PC-9 (cell line): ENCODE results near the gene GGTLC1. TPM values are rescaled to one million over a fixed set of nuclear protein-coding genes. Genes with fewer than 3 reads are reported as not detected.
A peak's percentile ranks its signal among the peaks of the same experiment; 100 is the strongest.
"Not testable (repeated sequence)": the region's sequence is repeated elsewhere in the genome, so short reads cannot be mapped to it uniquely, and the experiment has no call there.

Experiments used
- BruUV-seq: library from RNA; stranded (reverse); fragments of 400-500 nt; replicated peaks from 2 replicates; lab custom pipeline; 2021; lab: Mats Ljungman, UMichigan
- CTCF ChIA-PET: fragments of 300-600 bp; sonication (Branson Sonifier 250); formaldehyde crosslinking; loops from one replicate; lab custom pipeline; 2022; ENCODE audit warnings: antibody characterized with exemption; lab: Charles Lee
- POLR2A ChIA-PET: fragments of 300-600 bp; sonication (Branson Sonifier 250); formaldehyde crosslinking; loops from one replicate; lab custom pipeline; 2022; ENCODE audit warnings: antibody characterized with exemption; ENCODE audit not compliant: unreplicated experiment; lab: Charles Lee
- DNase-seq, 2 experiments: peaks; one replicate each; pipeline versions ENCODE4 v3.0.0 to v3.0.0-alpha.2; 2015 to 2022; ENCODE audit warnings: mixed read lengths in 1 of 2
- H2AFZ ChIP-seq: fragments of 200-600 bp; sonication (generic); 2 replicates; pipeline ENCODE4 v1.8.1; 2017; ENCODE audit warnings: antibody characterized with exemption
- H3F3A ChIP-seq: fragments of 200-600 bp; sonication (generic); 2 replicates; pipeline ENCODE4 v1.8.1; 2017; ENCODE audit warnings: antibody characterized with exemption, mild to moderate bottlenecking, low read depth; ENCODE audit not compliant: insufficient read depth
- H3K27ac ChIP-seq: fragments of 200-600 bp; sonication (generic); 2 replicates; pipeline ENCODE4 v1.6.1; 2016; ENCODE audit warnings: mixed run types
- H3K27me3 ChIP-seq: fragments of 200-600 bp; sonication (generic); 2 replicates; pipeline ENCODE4 v1.6.1; 2016; ENCODE audit warnings: low read depth, mixed run types; ENCODE audit not compliant: insufficient read depth
- H3K36me3 ChIP-seq: fragments of 200-600 bp; sonication (generic); 2 replicates; pipeline ENCODE4 v1.6.1; 2016; ENCODE audit warnings: low read depth, mixed run types
- H3K4me1 ChIP-seq: fragments of 200-600 bp; sonication (generic); replicated peaks from 2 replicates; pipeline ENCODE4 v1.6.1; 2016; ENCODE audit warnings: mixed run types; ENCODE audit not compliant: insufficient read depth
- H3K4me2 ChIP-seq: fragments of 200-600 bp; sonication (generic); 2 replicates; pipeline ENCODE4 v1.6.1; 2017; ENCODE audit warnings: mixed run types
- H3K4me3 ChIP-seq: fragments of 200-600 bp; sonication (generic); 2 replicates; pipeline ENCODE4 v1.6.1; 2016; ENCODE audit warnings: mixed run types
- H3K79me2 ChIP-seq: fragments of 200-600 bp; sonication (generic); 2 replicates; pipeline ENCODE4 v1.6.1; 2017; ENCODE audit warnings: low read depth, mixed run types
- H3K9me2 ChIP-seq: fragments of 200-600 bp; sonication (generic); 2 replicates; pipeline ENCODE4 v1.8.1; 2017; ENCODE audit warnings: mild to moderate bottlenecking; ENCODE audit not compliant: insufficient read depth
- H3K9me3 ChIP-seq: fragments of 200-600 bp; sonication (generic); 2 replicates; pipeline ENCODE4 v1.8.1; 2016; ENCODE audit warnings: low read depth; ENCODE audit not compliant: insufficient read depth
- H4K20me1 ChIP-seq: fragments of 200-600 bp; sonication (generic); 2 replicates; pipeline ENCODE4 v1.8.1; 2017; ENCODE audit not compliant: insufficient read depth
- EZH2 ChIP-seq: fragments of 200-600 bp; sonication (generic); IDR thresholded peaks from 2 replicates; pipeline ENCODE4 v1.8.0; 2017; ENCODE audit warnings: antibody characterized with exemption, low read depth
- intact Hi-C: fragments of 100-400 bp; cut with micrococcal nuclease; formaldehyde crosslinking; loops from one replicate; pipeline ENCODE4 v1.10.0; 2022; ENCODE audit not compliant: unreplicated experiment
- total RNA-seq: library from RNA; stranded (reverse); gene quantifications from 2 replicates; pipeline ENCODE4 v1.2.3, GENCODE V29; 2021
- TF ChIP-seq, protein P1 (sequence below): fragments of 200-600 bp; sonication (generic); conservative IDR thresholded peaks from 2 replicates; pipeline ENCODE4 v1.6.1; 2017; ENCODE audit warnings: mixed run types, antibody characterized with exemption, mild to moderate bottlenecking, moderate library complexity

GGTLC1 gene
- total RNA-seq, 1 experiment from 2014 or later = 0.63 TPM

GRCh38 chr20:23979899-23980811 lies 8.4 kb downstream of the GGTLC1 start:
- intact Hi-C loops, H4K20me1 ChIP-seq, H3K9me3 ChIP-seq, H3K4me3 ChIP-seq, H3K36me3 ChIP-seq, H3K9me2 ChIP-seq, H2AFZ ChIP-seq, BruUV-seq, H3K4me2 ChIP-seq, H3K79me2 ChIP-seq, H3K27ac ChIP-seq, POLR2A ChIA-PET, H3K27me3 ChIP-seq, H3F3A ChIP-seq, DNase-seq, CTCF ChIA-PET, H3K4me1 ChIP-seq: not testable (repeated sequence)

DNA sequence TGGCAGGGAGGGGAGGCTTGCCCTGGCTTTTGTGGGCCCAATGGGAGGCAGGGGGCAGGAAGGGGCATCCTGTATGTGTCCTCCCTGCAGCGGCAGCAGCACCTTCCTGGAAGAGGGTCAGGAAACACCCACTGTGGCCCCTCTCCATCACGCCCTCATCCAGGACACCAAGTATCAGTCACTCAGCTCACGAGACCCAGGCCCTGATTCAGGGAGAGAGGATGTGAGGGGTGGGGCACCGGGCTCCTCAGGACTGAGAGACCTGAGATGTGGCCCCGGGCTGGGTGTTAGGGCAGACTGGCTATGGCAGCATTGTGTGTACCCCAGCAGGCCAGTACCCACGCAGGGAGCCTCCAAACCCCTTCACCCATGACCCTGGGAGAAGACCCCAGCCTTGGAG lies 9.2 kb downstream of the GGTLC1 start:
- H3K9me2 ChIP-seq, POLR2A ChIA-PET, H3K4me1 ChIP-seq, H3K27me3 ChIP-seq, H3K4me3 ChIP-seq, H4K20me1 ChIP-seq, H3K9me3 ChIP-seq, H3K4me2 ChIP-seq, DNase-seq, H3F3A ChIP-seq, H3K79me2 ChIP-seq, H3K27ac ChIP-seq, H2AFZ ChIP-seq, BruUV-seq, CTCF ChIA-PET, intact Hi-C loops, H3K36me3 ChIP-seq: not testable (repeated sequence)

GRCh38 chr20:23978457-23978856 lies 10.1 kb downstream of the GGTLC1 start:
- H2AFZ ChIP-seq, intact Hi-C loops, H3K4me3 ChIP-seq, H4K20me1 ChIP-seq, H3F3A ChIP-seq, H3K4me2 ChIP-seq, H3K9me2 ChIP-seq, BruUV-seq, H3K27ac ChIP-seq, DNase-seq, POLR2A ChIA-PET, H3K79me2 ChIP-seq, H3K27me3 ChIP-seq, H3K9me3 ChIP-seq, H3K36me3 ChIP-seq, H3K4me1 ChIP-seq: not testable (repeated sequence)
- TF ChIP-seq, protein P1, sequence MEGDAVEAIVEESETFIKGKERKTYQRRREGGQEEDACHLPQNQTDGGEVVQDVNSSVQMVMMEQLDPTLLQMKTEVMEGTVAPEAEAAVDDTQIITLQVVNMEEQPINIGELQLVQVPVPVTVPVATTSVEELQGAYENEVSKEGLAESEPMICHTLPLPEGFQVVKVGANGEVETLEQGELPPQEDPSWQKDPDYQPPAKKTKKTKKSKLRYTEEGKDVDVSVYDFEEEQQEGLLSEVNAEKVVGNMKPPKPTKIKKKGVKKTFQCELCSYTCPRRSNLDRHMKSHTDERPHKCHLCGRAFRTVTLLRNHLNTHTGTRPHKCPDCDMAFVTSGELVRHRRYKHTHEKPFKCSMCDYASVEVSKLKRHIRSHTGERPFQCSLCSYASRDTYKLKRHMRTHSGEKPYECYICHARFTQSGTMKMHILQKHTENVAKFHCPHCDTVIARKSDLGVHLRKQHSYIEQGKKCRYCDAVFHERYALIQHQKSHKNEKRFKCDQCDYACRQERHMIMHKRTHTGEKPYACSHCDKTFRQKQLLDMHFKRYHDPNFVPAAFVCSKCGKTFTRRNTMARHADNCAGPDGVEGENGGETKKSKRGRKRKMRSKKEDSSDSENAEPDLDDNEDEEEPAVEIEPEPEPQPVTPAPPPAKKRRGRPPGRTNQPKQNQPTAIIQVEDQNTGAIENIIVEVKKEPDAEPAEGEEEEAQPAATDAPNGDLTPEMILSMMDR = 0 out of 2 replicates have a peak, but pooled peaks have one; percentile 22
- CTCF ChIA-PET = interaction anchor here (0.6 kb wide), 1 partner anchor 1586 kb away, joined by 5 read pairs; no protein-coding TSS in a partner anchor

GRCh38 chr20:23974966-23975365 lies 13.6 kb downstream of the GGTLC1 start:
- H3K4me3 ChIP-seq = no peak overlapping the region
- intact Hi-C loops = no loop called here
- no peak overlapping the region for H3K4me2 ChIP-seq
- no peak for TF ChIP-seq EZH2
- TF ChIP-seq, protein P1 = no peak
- no peaks in the 10 kb centered on the region for H3K4me1 ChIP-seq
- no peak overlapping the region for H2AFZ ChIP-seq
- no peak overlapping the region for H3K27ac ChIP-seq
- H3K27me3 ChIP-seq = no peaks in the 10 kb centered on the region
- H3F3A ChIP-seq = no peaks in the 10 kb centered on the region
- H3K79me2 ChIP-seq = no peaks in the 10 kb centered on the region
- DNase-seq = no peak
- H4K20me1 ChIP-seq = no peaks in the 10 kb centered on the region
- ChIA-PET CTCF (interaction anchor here (0.6 kb wide), 1 partner anchor 123 kb away, joined by 3 read pairs; no protein-coding TSS in a partner anchor), POLR2A (no interaction called here)
- H3K9me2 ChIP-seq = no peaks in the 10 kb centered on the region
- no peaks in the 10 kb centered on the region for H3K9me3 ChIP-seq
- H3K36me3 ChIP-seq = no peaks in the 10 kb centered on the region
- BruUV-seq = no TSS peak
